OCI-LY7 (cell line): ENCODE data around the gene BICRAL.
"Not testable (repeated sequence)": the region's sequence is repeated elsewhere in the genome, so short reads cannot be mapped to it uniquely, and the experiment has no call there.

ENCODE experiments used
- CTCF ChIP-seq: fragments of 200-600 bp; sonication (generic); conservative IDR thresholded peaks from 2 replicates; pipeline ENCODE4 v1.5.1; 2014; ENCODE audit warnings: mild to moderate bottlenecking, antibody characterized with exemption, low read length, moderate library complexity, mixed read lengths
- EZH2phosphoT487 ChIP-seq: fragments of 200-600 bp; sonication (generic); IDR thresholded peaks from 2 replicates; pipeline ENCODE4 v1.6.1; 2018; ENCODE audit warnings: low read depth, borderline replicate concordance, mild to moderate bottlenecking, mixed run types, antibody characterized with exemption, low read length, moderate library complexity, mixed read lengths

- TF ChIP-seq CTCF, EZH2phosphoT487: not testable (repeated sequence)
These were observed 15.8 kb downstream of the BICRAL start for GRCh38 chr6:42797696-42798095.
